NCI-H2227 (cell line): ENCODE measurements around the gene GORASP1.
A peak's percentile ranks its signal among the peaks of the same experiment; 100 is the strongest.

Source experiments
- DNase-seq: peaks from one replicate; lab custom pipeline; 2025; ENCODE audit not compliant: unreplicated experiment; lab: John Stamatoyannopoulos, UW

GORASP1 gene

GRCh38 chr3:39103791-39104552 lies 3.5 kb downstream of the GORASP1 start:
- no peak for DNase-seq

- no peak for DNase-seq
Measured at GRCh38 chr3:39103324-39103693, 4.1 kb downstream of the GORASP1 start.

- DNase-seq = no peak
Measured at GRCh38 chr3:39102504-39103323, 4.7 kb downstream of the GORASP1 start.

GRCh38 chr3:39101022-39101689 lies 6.3 kb downstream of the GORASP1 start:
- DNase-seq = peak; percentile 2

- no peak for DNase-seq
Measured at GRCh38 chr3:39100500-39100886, 6.9 kb downstream of the GORASP1 start.

- no peak for DNase-seq
Measured at GRCh38 chr3:39099738-39100499, 7.5 kb downstream of the GORASP1 start.

GRCh38 chr3:39099242-39099641 lies 8.2 kb downstream of the GORASP1 start:
- no peak for DNase-seq

- no peak for DNase-seq
Measured at GRCh38 chr3:39098473-39099000, 8.9 kb downstream of the GORASP1 start.

GRCh38 chr3:39097716-39098472 lies 9.5 kb downstream of the GORASP1 start:
- DNase-seq = no peak

- DNase-seq = no peak
Measured at GRCh38 chr3:39096775-39097174, 10.7 kb downstream of the GORASP1 start.

- no peak for DNase-seq
Measured at GRCh38 chr3:39095778-39096177, 11.6 kb downstream of the GORASP1 start.

GRCh38 chr3:39094851-39095677 lies 12.4 kb downstream of the GORASP1 start:
- DNase-seq = no peak

- DNase-seq = no peak
Measured at GRCh38 chr3:39090922-39091321, 16.5 kb downstream of the GORASP1 start.

GRCh38 chr3:39088889-39089288 lies 18.5 kb downstream of the GORASP1 start:
- no peak for DNase-seq

GRCh38 chr3:39088456-39088855 lies 19.0 kb downstream of the GORASP1 start:
- no peak for DNase-seq

- no peak for DNase-seq
Measured at GRCh38 chr3:39086144-39086543, 21.3 kb downstream of the GORASP1 start.

- no peak for DNase-seq
Measured at GRCh38 chr3:39082666-39083313, 24.6 kb downstream of the GORASP1 start.

GRCh38 chr3:39080026-39080425 lies 27.4 kb downstream of the GORASP1 start:
- no peak for DNase-seq

GRCh38 chr3:39079530-39079929 lies 27.9 kb downstream of the GORASP1 start:
- DNase-seq = no peak
